Right lobe of liver (tissue), 4 donors: Measurements from ENCODE around the gene DST.

Source experiments
- CTCF ChIP-seq, 4 donors: fragments of 200-600 bp in 3 of 4; fragments of 450-650 bp in 1 of 4; IDR thresholded peaks; one replicate each; pipeline versions ENCODE4 v1.5.1 to v1.8.0; 2016 to 2022; ENCODE audit warnings: antibody characterized with exemption in 4 of 4, mild to moderate bottlenecking in 2 of 4
- POLR2A ChIP-seq: fragments of 450-650 bp; IDR thresholded peaks from one replicate; pipeline ENCODE4 v1.6.1; 2017; ENCODE audit warnings: antibody characterized with exemption, mild to moderate bottlenecking
- donor health status: DM: no; HTN: no; CAD: no.
- donor health status: DM: no; HTN: no; CAD: no.
- donor health status: DM: no; HTN: yes; CAD: no.

GRCh38 chr6:56644366-56644765 lies 1.7 kb upstream of the DST start:
- no peak for TF ChIP-seq CTCF (IDR thresholded peaks at IDR 0.05)
- no peak for TF ChIP-seq POLR2A
